ENCODE results near the gene ITGB2.

ITGB2 gene

DNA sequence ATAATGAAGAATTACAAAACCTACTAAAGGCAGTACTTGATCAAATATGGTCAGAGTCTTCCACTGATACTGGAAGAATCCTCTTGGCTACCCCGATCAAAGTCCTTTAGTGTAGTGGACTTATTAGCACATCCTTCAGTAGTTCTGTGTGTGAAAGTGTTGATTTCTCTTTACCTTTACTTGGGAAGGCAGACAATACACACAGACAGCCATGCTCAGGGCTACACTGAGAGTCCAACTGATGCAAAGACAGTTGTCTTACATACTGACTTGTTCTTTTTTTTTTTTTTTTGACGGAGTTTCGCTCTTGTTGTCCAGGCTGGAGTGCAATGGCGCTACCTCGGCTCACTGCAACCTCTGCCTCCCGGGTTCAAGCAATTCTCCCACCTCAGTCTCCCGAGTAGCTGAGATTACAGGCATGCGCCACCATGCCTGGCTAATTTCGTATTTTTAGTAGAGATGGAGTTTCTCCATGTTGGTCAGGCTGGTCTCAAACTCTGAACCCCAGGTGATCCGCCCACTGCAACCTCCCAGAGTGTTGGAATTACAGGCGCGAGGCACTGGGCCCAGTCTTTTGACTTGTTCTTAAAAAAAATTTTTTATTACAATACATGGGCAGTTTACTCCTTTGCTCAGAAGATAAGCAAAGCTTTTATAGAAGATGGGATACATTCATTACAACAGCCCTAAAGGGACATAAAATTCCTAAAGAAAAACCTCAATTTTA lies 43.7 kb downstream of the ITGB2 start:
- peaks cover 29% of the 10 kb centered on the region for H3K27me3 ChIP-seq (ENCODE audit: control insufficient read depth, low read length)
- no peak overlapping the region for H3K4me3 ChIP-seq (ENCODE audit: low read length)
- no peak overlapping the region for H3K4me2 ChIP-seq (ENCODE audit: low read length)
- H3K4me1 ChIP-seq (ENCODE audit: control insufficient read depth, low read length) = peaks cover 51% of the 10 kb centered on the region
- no peaks in the 10 kb centered on the region for H3K36me3 ChIP-seq (ENCODE audit: control insufficient read depth, low read length)
- H3K27ac ChIP-seq (ENCODE audit: low read depth, low read length) = no peak overlapping the region
- no peaks in the 10 kb centered on the region for H3K9me2 ChIP-seq (replicated peaks; ENCODE audit: control insufficient read depth, low read length)
- TF ChIP-seq EZH2phosphoT487 (IDR thresholded peaks at IDR 0.05; ENCODE audit: borderline replicate concordance, low read length) = no peak
- TF ChIP-seq, protein P1, sequence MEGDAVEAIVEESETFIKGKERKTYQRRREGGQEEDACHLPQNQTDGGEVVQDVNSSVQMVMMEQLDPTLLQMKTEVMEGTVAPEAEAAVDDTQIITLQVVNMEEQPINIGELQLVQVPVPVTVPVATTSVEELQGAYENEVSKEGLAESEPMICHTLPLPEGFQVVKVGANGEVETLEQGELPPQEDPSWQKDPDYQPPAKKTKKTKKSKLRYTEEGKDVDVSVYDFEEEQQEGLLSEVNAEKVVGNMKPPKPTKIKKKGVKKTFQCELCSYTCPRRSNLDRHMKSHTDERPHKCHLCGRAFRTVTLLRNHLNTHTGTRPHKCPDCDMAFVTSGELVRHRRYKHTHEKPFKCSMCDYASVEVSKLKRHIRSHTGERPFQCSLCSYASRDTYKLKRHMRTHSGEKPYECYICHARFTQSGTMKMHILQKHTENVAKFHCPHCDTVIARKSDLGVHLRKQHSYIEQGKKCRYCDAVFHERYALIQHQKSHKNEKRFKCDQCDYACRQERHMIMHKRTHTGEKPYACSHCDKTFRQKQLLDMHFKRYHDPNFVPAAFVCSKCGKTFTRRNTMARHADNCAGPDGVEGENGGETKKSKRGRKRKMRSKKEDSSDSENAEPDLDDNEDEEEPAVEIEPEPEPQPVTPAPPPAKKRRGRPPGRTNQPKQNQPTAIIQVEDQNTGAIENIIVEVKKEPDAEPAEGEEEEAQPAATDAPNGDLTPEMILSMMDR (IDR thresholded peaks at IDR 0.05; ENCODE audit: low read depth, low read length, poor library complexity, severe bottlenecking) = no peak
- no peaks in the 10 kb centered on the region for H3K9me3 ChIP-seq (ENCODE audit: control insufficient read depth, insufficient read depth, low read length)
- H3K79me2 ChIP-seq (ENCODE audit: control insufficient read depth, low read length) = peaks cover 12% of the 10 kb centered on the region
- peaks cover 11% of the 10 kb centered on the region for H3F3A ChIP-seq (ENCODE audit: control insufficient read depth, insufficient read depth)
- H4K20me1 ChIP-seq (ENCODE audit: control insufficient read depth, insufficient read depth, low read depth, low read length) = peaks cover 4% of the 10 kb centered on the region; the same call in 1 of the 2 replicates

GRCh38 chr21:44875316-44875700 lies 45.4 kb downstream of the ITGB2 start:
- TF ChIP-seq, protein P1 (IDR thresholded peaks at IDR 0.05; ENCODE audit: low read depth, low read length, poor library complexity, severe bottlenecking) = no peak
- no peak for TF ChIP-seq EZH2phosphoT487 (IDR thresholded peaks at IDR 0.05; ENCODE audit: borderline replicate concordance, low read length)
- Histone ChIP-seq H3K4me3 (ENCODE audit: low read length) (peak overlapping the region; percentile 91), H3K4me2 (ENCODE audit: low read length) (peak overlapping the region; percentile 98), H3F3A (ENCODE audit: control insufficient read depth, insufficient read depth) (peaks cover 11% of the 10 kb centered on the region), H3K36me3 (ENCODE audit: control insufficient read depth, low read length) (no peaks in the 10 kb centered on the region), H3K9me3 (ENCODE audit: control insufficient read depth, insufficient read depth, low read length) (no peaks in the 10 kb centered on the region), H4K20me1 (ENCODE audit: control insufficient read depth, insufficient read depth, low read depth, low read length) (peaks cover 16% of the 10 kb centered on the region; the same call in 1 of the 2 replicates), H3K79me2 (ENCODE audit: control insufficient read depth, low read length) (peaks cover 30% of the 10 kb centered on the region), H3K9me2 (replicated peaks; ENCODE audit: control insufficient read depth, low read length) (no peaks in the 10 kb centered on the region), H3K27me3 (ENCODE audit: control insufficient read depth, low read length) (peaks cover 28% of the 10 kb centered on the region), H3K4me1 (ENCODE audit: control insufficient read depth, low read length) (peaks cover 43% of the 10 kb centered on the region), H3K27ac (ENCODE audit: low read depth, low read length) (no peak overlapping the region)

- Histone ChIP-seq H3F3A (ENCODE audit: control insufficient read depth, insufficient read depth) (peaks cover 11% of the 10 kb centered on the region), H3K27me3 (ENCODE audit: control insufficient read depth, low read length) (peaks cover 28% of the 10 kb centered on the region), H4K20me1 (ENCODE audit: control insufficient read depth, insufficient read depth, low read depth, low read length) (peaks cover 16% of the 10 kb centered on the region; the same call in 1 of the 2 replicates), H3K9me2 (replicated peaks; ENCODE audit: control insufficient read depth, low read length) (no peaks in the 10 kb centered on the region), H3K27ac (ENCODE audit: low read depth, low read length) (no peak overlapping the region), H3K9me3 (ENCODE audit: control insufficient read depth, insufficient read depth, low read length) (no peaks in the 10 kb centered on the region), H3K36me3 (ENCODE audit: control insufficient read depth, low read length) (no peaks in the 10 kb centered on the region), H3K79me2 (ENCODE audit: control insufficient read depth, low read length) (peaks cover 36% of the 10 kb centered on the region), H3K4me2 (ENCODE audit: low read length) (peak overlapping the region; percentile 98), H3K4me1 (ENCODE audit: control insufficient read depth, low read length) (peaks cover 43% of the 10 kb centered on the region), H3K4me3 (ENCODE audit: low read length) (peak overlapping the region; percentile 91)
- TF ChIP-seq EZH2phosphoT487 (IDR thresholded peaks at IDR 0.05; ENCODE audit: borderline replicate concordance, low read length) = peak; percentile 17; the same call in 1 of the 2 replicates
- TF ChIP-seq, protein P1 (IDR thresholded peaks at IDR 0.05; ENCODE audit: low read depth, low read length, poor library complexity, severe bottlenecking) = no peak
Observed at GRCh38 chr21:44874497-44875315, 46.0 kb downstream of the ITGB2 start.

Measured in DOHH2 (cell line).